Activated CD8-positive, alpha-beta memory T cell treated with anti-CD3 and anti-CD28 coated beads for 4 hours (primary cell): Measurements from ENCODE around the gene ADD1.
"Not testable (repeated sequence)": the region's sequence is repeated elsewhere in the genome, so short reads cannot be mapped to it uniquely, and the experiment has no call there.

Source experiments
- DNase-seq, 2 donors: peaks; one replicate each; pipeline ENCODE4 v3.0.0-alpha.2; 2020; ENCODE audit warnings: low read depth in 2 of 2

The ADD1 gene

GRCh38 chr4:2934077-2934812 is 90.6 kb downstream of the ADD1 start:
- DNase-seq = no peak

GRCh38 chr4:2934813-2935761 is 91.4 kb downstream of the ADD1 start:
- peak; percentile 88 to 95 for DNase-seq

DNA sequence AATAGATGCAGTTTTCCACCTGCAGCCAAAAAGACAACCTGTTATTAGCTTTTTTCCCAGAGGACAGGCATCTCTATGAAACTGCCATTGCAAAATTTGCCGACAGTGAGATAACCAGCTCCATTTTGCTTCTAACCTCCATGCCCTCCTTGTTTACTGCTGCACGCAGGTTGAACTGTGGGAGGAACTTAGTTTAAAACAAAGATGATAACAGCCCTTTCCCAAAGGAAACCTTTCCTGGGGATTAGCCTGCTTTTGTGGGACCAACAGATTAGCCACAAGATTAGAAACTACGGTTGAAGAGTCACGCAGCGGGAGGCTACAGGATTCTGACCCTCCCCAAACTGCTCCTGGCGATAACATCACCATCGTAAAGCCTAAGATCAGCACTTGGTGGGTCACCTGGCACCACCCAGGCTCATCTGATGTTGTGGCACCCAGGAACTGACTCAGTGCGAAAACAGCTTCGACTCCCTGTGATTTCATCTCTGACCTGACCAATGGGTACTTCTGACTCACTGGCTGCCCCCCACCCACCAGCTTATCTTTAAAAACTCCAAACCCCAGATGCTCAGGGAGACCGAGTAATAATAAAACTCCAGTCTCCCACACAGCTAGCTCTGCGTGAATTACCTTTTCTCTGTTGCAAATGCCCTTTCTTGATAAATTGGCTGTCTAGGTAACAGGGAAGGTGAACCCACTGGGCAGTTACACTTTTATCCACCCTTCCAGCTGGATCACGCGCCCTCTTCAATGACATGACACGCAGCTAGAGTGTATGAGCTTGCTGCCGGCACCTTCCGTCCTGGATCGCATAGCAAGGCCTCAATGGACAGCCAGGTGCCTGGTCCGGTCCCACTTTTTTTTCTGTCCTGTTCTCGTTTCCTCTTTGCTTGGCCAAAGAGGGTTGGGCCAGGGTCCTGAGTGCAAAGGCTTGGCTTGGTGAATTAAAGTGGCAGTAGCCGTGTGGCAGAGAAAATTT is 92.4 kb downstream of the ADD1 start:
- peak in 1 of 2 donors; percentile 57 for DNase-seq

DNA sequence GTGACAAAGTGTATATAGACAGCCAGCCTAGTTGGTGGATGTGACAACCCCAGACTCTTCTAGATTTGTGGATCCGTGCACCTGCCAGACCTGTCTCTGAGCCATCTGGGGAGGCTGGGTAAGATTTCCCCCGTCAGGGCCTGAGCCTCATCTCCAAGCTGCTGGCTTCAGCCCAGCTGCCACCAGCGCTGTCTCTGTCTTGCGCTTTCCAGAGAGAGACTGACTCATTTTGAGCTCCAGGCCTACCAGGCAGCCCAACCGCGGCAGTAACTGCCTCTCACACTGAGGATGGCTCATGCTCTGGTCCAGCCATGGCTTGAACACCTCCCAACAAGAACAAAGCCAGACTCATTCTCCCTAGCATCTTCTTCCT is 93.1 kb downstream of the ADD1 start:
- DNase-seq = no peak

GRCh38 chr4:2937146-2937857 is 93.7 kb downstream of the ADD1 start:
- DNase-seq = no peak

- no peak for DNase-seq
Observed at GRCh38 chr4:2937986-2938385, 94.3 kb downstream of the ADD1 start.

- DNase-seq = not testable (repeated sequence)
Observed at GRCh38 chr4:2938411-2938810, 94.8 kb downstream of the ADD1 start.

- DNase-seq = no peak
Observed at GRCh38 chr4:2938906-2939305, 95.3 kb downstream of the ADD1 start.

DNA sequence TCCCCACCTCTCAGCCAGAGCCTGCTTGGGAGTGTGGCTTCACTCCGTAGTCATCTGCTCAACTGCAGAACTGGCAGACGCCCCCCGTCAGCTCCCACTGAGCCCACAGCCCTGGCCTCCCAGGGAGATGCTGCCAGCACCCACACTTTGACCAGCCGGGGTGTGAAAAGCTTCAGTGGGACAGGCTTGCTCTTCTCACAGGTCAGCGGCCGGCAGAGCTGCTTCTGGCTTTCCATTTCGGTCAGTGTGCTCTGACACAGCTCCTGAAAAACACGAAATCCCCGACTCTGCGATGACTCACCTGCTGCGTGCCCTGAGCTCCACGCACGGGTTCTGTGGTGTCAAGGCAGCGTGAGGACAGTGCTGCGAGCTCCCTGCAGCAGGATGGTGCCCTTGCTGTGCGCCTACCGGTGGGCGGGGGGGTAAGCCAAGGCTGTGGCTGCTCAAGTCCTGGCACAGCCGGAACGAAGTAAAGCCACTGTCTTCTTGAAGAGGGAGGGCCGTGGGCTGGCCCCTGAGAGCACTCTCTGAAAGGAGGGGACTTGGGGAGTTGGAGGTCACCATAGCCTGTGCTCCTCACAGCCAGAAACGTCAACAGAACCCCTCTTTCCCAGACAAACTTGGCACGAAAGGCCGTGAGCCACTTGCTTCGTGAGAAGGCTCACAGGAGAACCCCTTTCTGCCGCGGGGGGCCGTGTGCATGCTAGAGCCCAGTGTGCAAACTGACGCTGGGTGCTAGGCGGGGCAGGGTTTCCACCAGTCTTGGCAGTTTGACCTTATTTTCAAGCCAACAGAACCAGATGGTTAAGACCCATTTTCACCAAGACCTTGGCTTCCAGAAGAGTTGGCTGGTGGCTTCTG is 96.0 kb downstream of the ADD1 start:
- DNase-seq = no peak

GRCh38 chr4:2940267-2941137 is 96.9 kb downstream of the ADD1 start:
- no peak for DNase-seq

- no peak for DNase-seq
Observed at GRCh38 chr4:2941138-2942036, 97.7 kb downstream of the ADD1 start.

DNA sequence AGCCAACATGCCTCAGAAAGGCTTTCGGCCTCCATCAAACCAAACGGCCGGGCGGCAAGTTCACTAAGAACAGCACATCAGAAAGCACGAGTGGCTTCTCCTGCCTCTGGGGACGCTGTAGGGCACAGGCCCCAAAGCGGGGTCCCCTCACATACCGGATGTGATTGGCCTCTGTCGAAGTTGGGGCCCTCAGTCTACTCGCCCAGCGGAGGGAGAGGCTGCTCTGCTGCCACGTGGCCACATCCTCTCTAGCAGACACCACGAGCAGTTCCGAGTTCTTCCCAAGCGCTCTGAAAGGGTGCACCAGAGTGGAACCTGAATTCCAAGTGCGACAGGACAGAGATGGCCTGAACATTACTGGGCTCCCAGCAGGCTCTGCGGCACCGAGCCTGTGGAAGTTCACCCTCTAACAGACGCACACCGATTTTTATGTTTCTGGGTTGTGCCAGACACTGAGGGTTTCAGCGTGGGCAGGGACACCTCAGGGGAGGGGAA is 98.4 kb downstream of the ADD1 start:
- DNase-seq = no peak

DNA sequence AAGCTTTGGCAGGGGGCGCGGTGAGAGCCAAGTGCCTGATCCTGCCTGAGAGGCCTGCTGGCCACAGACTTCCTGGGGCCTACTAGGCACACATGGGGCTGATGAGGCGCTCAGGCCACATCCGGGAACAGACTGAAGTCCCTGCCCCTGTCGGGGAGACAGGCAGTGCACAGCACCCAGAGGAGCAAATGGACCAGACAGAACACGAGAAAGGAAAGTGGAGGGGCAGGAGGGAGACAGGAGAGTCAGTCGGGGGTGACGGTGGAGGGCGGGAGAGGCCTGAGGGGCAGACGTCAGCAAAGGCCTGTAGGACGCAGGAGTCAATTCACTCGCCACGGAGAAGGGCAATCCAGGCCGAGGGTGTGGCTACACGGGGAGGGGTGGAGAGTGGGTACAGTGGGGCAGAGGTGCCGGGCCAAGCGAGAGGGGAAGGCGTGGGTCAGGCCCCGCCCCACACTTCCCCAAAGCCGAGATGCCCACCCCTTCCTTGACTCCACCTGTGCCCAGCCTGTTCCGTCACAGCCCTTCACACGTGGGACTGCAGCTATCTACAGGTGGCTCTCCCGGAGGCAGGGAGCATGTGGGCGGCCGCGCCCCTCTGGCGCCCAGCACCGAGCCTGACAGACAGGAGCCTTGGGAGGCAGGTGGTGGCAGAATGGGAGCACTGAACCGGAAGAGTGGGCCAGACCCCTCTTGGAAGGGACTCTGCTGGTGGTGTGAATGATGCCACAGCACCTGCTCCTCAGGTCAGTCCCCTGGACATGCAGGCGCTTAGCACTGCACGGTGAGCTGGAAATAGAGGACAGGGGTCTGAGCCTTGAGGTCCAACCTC is 99.1 kb downstream of the ADD1 start:
- DNase-seq = no peak

- DNase-seq = no peak
Observed at GRCh38 chr4:2943364-2944090, 99.9 kb downstream of the ADD1 start.

GRCh38 chr4:2944091-2944482 is 100.4 kb downstream of the ADD1 start:
- no peak for DNase-seq
